ENCODE measurements around the gene APOL1. TPM values are rescaled to one million over a fixed set of nuclear protein-coding genes. Genes with fewer than 3 reads are reported as not detected.

Gene APOL1
- total and polyA plus RNA-seq, 10 of the 15 experiments (the other 5 are each of a cell fraction or from before 2014, with no cell fraction given): 9.0 to 42.0 (median 17.6) TPM

DNA sequence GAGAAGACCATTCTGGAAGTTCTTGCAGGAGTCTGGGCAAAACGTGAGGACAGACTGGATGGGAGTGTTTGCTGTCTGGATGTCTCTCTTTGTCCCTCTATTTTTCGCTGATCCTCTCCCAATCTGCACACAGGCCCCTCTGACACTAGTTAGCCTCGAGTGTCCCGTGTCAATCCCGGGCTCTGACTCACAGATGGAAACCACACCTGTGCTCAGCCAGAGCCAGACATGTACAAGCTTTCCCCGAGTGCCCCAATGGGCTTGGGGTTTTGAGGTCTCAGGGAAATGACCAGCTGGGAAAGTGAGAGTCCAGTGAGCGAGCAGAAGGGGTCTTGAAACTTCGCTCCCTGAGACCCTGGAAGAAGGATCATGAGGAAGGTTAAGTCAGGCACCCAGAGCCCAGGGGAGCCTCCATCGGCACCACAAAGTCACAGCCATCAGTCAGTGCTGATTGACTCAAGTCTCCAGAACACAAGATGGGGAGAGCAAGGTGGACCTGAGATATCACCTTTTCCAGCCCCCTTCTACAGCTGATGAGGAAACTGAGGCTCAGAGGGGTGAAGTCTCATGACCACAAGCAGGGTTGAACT, 27.5 kb upstream of the APOL1 start:
- FAIRE-seq: no peak
- Histone ChIP-seq H2AFZ (ENCODE audit: control insufficient read depth, low read depth, low read length) (no peak overlapping the region), H4K20me1 (ENCODE audit: control insufficient read depth, insufficient read depth) (no peaks in the 10 kb centered on the region), H3K9me3 (replicated peaks; ENCODE audit: control insufficient read depth, insufficient read depth, low read length) (no peaks in the 10 kb centered on the region), H3K36me3 (ENCODE audit: control insufficient read depth in 2 of 2, insufficient read depth in 2 of 2, low read length in 1 of 2) (peaks cover 3 to 10% of the 10 kb centered on the region in 2 experiments), H3K4me2 (ENCODE audit: control insufficient read depth, insufficient read depth) (no peak overlapping the region), H3K27me3 (replicated peaks in 1 of 2; ENCODE audit: control insufficient read depth in 2 of 2, insufficient read depth in 2 of 2, low read length in 1 of 2) (no peaks in the 10 kb centered on the region), H3K4me1 (ENCODE audit: control insufficient read depth, insufficient read depth, low read length) (no peaks in the 10 kb centered on the region), H3K79me2 (ENCODE audit: control insufficient read depth, insufficient read depth, low read length) (no peaks in the 10 kb centered on the region), H3K27ac (ENCODE audit: control insufficient read depth, insufficient read depth) (no peak overlapping the region), H3K9ac (ENCODE audit: control insufficient read depth, insufficient read depth, low read length) (no peak overlapping the region), H3K4me3 (no peak overlapping the region)
- POLR2A ChIA-PET: interaction anchor here (0.6 kb wide), 1 partner anchor 33 kb away, joined by 3 read pairs; no protein-coding TSS in a partner anchor
- ATAC-seq: no peak
- RAD21 ChIA-PET (ENCODE audit: unreplicated experiment): no interaction called here
- no TSS peak for BruUV-seq (replicated peaks)
- intact Hi-C loops (cut with micrococcal nuclease; ENCODE audit: unreplicated experiment): no loop called here
- TF ChIP-seq BRCA1 (IDR thresholded peaks at IDR 0.05; ENCODE audit: low read depth, low read length) (no peak), ZNF217 (IDR thresholded peaks at IDR 0.05) (no peak), SP1 (IDR thresholded peaks at IDR 0.05; ENCODE audit: low read depth, low read length) (no peak), TAF1 (IDR thresholded peaks at IDR 0.05; ENCODE audit: borderline replicate concordance, low read depth, low read length) (no peak), JUNB (IDR thresholded peaks at IDR 0.05) (no peak), RELA (IDR thresholded peaks at IDR 0.05; ENCODE audit: borderline replicate concordance, partially characterized antibody) (no peak), HDGF (IDR thresholded peaks at IDR 0.05) (no peak), YY1 (IDR thresholded peaks at IDR 0.05; ENCODE audit: low read depth, low read length) (no peak), SREBF2 (IDR thresholded peaks at IDR 0.05; ENCODE audit: low read length) (no peak), EED (IDR thresholded peaks at IDR 0.05; ENCODE audit: low read depth) (no peak), RAD51 (IDR thresholded peaks at IDR 0.05) (no peak), TCF12 (IDR thresholded peaks at IDR 0.05; ENCODE audit: low read depth, low read length) (no peak), ZNF622 (IDR thresholded peaks at IDR 0.05) (no peak), SMC3 (IDR thresholded peaks at IDR 0.05; ENCODE audit: borderline replicate concordance, low read length) (no peak), GABPA (IDR thresholded peaks at IDR 0.05; ENCODE audit: low read depth) (no peak), ATF7 (IDR thresholded peaks at IDR 0.05; ENCODE audit: low read depth) (no peak), NR2F1 (conservative IDR thresholded peaks at IDR 0.05) (no peak), SMAD1 (IDR thresholded peaks at IDR 0.05; ENCODE audit: low read depth, partially characterized antibody) (no peak)
- TF ChIP-seq, protein P1, sequence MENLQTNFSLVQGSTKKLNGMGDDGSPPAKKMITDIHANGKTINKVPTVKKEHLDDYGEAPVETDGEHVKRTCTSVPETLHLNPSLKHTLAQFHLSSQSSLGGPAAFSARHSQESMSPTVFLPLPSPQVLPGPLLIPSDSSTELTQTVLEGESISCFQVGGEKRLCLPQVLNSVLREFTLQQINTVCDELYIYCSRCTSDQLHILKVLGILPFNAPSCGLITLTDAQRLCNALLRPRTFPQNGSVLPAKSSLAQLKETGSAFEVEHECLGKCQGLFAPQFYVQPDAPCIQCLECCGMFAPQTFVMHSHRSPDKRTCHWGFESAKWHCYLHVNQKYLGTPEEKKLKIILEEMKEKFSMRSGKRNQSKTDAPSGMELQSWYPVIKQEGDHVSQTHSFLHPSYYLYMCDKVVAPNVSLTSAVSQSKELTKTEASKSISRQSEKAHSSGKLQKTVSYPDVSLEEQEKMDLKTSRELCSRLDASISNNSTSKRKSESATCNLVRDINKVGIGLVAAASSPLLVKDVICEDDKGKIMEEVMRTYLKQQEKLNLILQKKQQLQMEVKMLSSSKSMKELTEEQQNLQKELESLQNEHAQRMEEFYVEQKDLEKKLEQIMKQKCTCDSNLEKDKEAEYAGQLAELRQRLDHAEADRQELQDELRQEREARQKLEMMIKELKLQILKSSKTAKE (IDR thresholded peaks at IDR 0.05; ENCODE audit: low read depth, poor library complexity, severe bottlenecking): no peak
- TF ChIP-seq, protein P2, sequence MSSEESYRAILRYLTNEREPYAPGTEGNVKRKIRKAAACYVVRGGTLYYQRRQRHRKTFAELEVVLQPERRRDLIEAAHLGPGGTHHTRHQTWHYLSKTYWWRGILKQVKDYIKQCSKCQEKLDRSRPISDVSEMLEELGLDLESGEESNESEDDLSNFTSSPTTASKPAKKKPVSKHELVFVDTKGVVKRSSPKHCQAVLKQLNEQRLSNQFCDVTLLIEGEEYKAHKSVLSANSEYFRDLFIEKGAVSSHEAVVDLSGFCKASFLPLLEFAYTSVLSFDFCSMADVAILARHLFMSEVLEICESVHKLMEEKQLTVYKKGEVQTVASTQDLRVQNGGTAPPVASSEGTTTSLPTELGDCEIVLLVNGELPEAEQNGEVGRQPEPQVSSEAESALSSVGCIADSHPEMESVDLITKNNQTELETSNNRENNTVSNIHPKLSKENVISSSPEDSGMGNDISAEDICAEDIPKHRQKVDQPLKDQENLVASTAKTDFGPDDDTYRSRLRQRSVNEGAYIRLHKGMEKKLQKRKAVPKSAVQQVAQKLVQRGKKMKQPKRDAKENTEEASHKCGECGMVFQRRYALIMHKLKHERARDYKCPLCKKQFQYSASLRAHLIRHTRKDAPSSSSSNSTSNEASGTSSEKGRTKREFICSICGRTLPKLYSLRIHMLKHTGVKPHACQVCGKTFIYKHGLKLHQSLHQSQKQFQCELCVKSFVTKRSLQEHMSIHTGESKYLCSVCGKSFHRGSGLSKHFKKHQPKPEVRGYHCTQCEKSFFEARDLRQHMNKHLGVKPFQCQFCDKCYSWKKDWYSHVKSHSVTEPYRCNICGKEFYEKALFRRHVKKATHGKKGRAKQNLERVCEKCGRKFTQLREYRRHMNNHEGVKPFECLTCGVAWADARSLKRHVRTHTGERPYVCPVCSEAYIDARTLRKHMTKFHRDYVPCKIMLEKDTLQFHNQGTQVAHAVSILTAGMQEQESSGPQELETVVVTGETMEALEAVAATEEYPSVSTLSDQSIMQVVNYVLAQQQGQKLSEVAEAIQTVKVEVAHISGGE (CRISPR knock-in tag; IDR thresholded peaks at IDR 0.05): no peak
- in situ Hi-C loops (cut with MboI): no loop called here
- CTCF ChIA-PET: interaction anchor here (1.2 to 2.6 kb wide), 2 partner anchors 30 to 53 kb away, joined by 3 to 6 read pairs; no protein-coding TSS in a partner anchor
- SMC1A ChIA-PET (ENCODE audit: uncharacterized antibody, unreplicated experiment): no interaction called here
- WGBS (ENCODE audit: insufficient coverage, insufficient replicate concordance, low lambda C conversion rate, missing lambda C conversion rate): 62% methylated on average over 9 of the region's 9 CpGs
- no peak for DNase-seq (ENCODE audit: low read depth, low spot score)
